BLaER1 (cell line): ENCODE measurements around the gene THSD7A.

Experiments
- H3K27ac ChIP-seq: shearing (Covaris generic); formaldehyde crosslinking; 2 replicates; pipeline ENCODE4 v1.8.1; 2022
- H3K27me3 ChIP-seq: shearing (Covaris generic); formaldehyde crosslinking; 2 replicates; pipeline ENCODE4 v1.8.1; 2022
- H3K36me3 ChIP-seq: shearing (Covaris generic); formaldehyde crosslinking; 2 replicates; pipeline ENCODE4 v1.8.1; 2022
- H3K4me1 ChIP-seq: shearing (Covaris generic); formaldehyde crosslinking; 2 replicates; pipeline ENCODE4 v1.8.1; 2022
- H3K4me2 ChIP-seq: shearing (Covaris generic); formaldehyde crosslinking; 2 replicates; pipeline ENCODE4 v1.8.1; 2022
- H3K4me3 ChIP-seq: shearing (Covaris generic); formaldehyde crosslinking; 2 replicates; pipeline ENCODE4 v1.8.1; 2022
- H3K9ac ChIP-seq: shearing (Covaris generic); formaldehyde crosslinking; 2 replicates; pipeline ENCODE4 v1.8.1; 2022
- H3K9me3 ChIP-seq: shearing (Covaris generic); formaldehyde crosslinking; 2 replicates; pipeline ENCODE4 v1.8.1; 2022
- H4K20me1 ChIP-seq: shearing (Covaris generic); formaldehyde crosslinking; 2 replicates; pipeline ENCODE4 v1.8.1; 2022
- Cebpa-rat ChIP-seq: shearing (Covaris generic); IDR thresholded peaks from 2 replicates; pipeline ENCODE4 v1.8.1; 2022

Gene THSD7A

DNA sequence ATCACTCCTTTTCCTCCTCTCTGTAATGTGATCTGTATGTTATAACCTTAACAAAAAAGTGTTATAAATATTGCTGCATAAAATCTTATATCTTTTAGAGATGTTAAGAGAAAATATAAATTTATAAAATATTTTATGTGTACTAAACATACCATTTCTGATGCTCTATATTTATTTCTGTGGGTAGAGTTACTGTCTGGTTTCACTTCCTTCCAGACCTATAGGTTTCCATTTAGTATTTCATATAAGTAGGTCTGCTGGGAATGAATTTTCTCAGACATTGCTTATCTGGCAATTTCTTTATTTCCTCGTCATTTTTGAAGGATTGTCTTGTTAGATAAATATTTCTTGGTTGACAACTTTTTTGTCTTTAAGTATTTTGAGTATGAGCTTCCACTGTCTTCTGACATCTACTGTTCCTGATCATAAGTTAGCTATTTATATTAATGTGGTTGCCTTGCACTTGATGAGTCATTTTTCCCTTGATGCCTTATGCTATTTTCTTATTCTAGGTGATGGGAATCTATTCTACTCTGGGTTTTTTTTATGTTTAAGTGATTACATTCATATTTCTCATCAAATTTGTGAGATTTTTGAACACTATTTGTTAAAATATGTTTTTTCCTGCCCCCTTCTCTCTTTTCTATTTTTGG is 11.2 kb upstream of the THSD7A start:
- TF ChIP-seq Cebpa-rat, result no peak
- Histone ChIP-seq H3K4me1 (0 out of 2 replicates have a peak, but pooled peaks cover 5% of the 10 kb centered on the region), H3K27ac (no peak overlapping the region)

DNA sequence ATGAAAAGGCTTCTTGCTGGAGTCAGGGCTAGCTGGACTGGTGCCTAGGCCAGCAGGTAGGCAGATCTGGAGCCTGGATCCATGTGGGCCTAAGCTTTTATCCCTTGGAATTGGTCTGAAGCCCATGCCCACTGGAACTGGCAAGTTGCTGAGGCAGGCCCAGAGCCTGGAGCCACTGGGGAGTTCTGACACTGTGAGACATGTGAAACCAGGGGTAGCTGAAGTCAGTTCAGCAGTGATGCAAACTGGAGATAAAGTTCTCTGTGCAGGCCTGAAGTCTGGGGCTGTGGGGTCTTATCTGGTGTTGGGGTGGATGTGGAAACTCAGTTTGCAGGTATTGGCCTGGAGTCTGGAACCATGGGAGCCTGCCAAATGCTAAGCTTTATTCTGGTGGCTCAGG is 9.7 kb upstream of the THSD7A start:
- Histone ChIP-seq H3K9me3 (peaks cover 4% of the 10 kb centered on the region), H3K4me1 (0 out of 2 replicates have a peak, but pooled peaks cover 5% of the 10 kb centered on the region), H3K4me2 (no peak overlapping the region), H3K36me3 (no peaks in the 10 kb centered on the region), H3K27ac (no peak overlapping the region), H3K4me3 (no peak overlapping the region), H3K9ac (no peak overlapping the region), H3K27me3 (no peaks in the 10 kb centered on the region), H4K20me1 (no peaks in the 10 kb centered on the region)
- no peak for TF ChIP-seq Cebpa-rat

More for the DNA sequence above, 11.2 kb upstream of the THSD7A start:
- no peaks in the 10 kb centered on the region for H3K9me3 ChIP-seq
- no peak overlapping the region for H3K9ac ChIP-seq
- H3K4me3 ChIP-seq, result no peak overlapping the region
- no peak overlapping the region for H3K4me2 ChIP-seq
- no peaks in the 10 kb centered on the region for H3K27me3 ChIP-seq
- H4K20me1 ChIP-seq, result no peaks in the 10 kb centered on the region
- no peaks in the 10 kb centered on the region for H3K36me3 ChIP-seq

DNA sequence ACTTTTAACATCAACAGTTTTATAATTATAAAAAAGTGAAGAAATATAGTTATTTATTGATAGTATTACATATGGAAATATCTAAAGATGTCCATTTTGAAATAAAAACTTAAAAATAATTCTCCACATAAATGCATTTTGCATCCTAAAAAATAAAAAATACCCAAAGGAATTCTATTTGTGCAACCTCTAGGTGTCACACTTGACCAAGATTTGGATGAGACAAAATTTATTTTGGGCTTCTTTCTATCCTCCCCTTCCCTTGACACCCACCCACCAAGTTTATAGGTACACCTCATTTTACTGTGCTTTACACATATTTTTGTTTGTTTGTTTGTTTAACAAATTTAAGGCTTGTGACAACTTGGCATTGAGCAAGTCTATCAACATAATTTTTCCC is 3.3 kb upstream of the THSD7A start:
- H3K9me3 ChIP-seq, result peaks cover 12% of the 10 kb centered on the region
- peaks cover 22% of the 10 kb centered on the region for H3K27me3 ChIP-seq
- no peak overlapping the region for H3K27ac ChIP-seq
- TF ChIP-seq Cebpa-rat, result no peak
- no peak overlapping the region for H3K4me3 ChIP-seq
- H4K20me1 ChIP-seq, result no peaks in the 10 kb centered on the region
- H3K36me3 ChIP-seq, result no peaks in the 10 kb centered on the region
- H3K4me2 ChIP-seq, result no peak overlapping the region
- peaks cover 31% of the 10 kb centered on the region for H3K4me1 ChIP-seq
- no peak overlapping the region for H3K9ac ChIP-seq

DNA sequence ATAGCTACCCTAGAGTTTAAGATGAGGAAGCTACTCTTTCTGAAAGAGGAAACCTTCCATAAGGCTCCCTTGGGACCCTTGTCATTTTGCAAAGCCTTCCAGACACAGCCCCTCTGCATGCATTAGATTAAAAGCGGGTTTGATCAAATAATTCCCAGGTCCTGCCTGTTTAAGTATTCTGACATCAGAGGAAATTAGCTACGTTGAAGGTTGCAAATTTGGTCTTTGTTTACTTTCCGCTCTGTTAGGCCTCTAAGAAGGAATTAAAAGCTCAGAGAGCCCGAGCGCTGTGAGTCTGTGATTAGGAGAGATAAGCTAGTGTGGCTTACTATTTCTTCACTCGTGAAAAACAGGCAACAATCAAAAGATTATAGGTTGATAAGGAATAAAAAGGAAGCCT is 1.4 kb upstream of the THSD7A start:
- H3K4me2 ChIP-seq, result peak overlapping the region; percentile 80
- H4K20me1 ChIP-seq, result no peaks in the 10 kb centered on the region
- H3K36me3 ChIP-seq, result no peaks in the 10 kb centered on the region
- no peak overlapping the region for H3K9ac ChIP-seq
- H3K27ac ChIP-seq, result no peak overlapping the region
- no peak for TF ChIP-seq Cebpa-rat
- peaks cover 31% of the 10 kb centered on the region for H3K4me1 ChIP-seq
- H3K4me3 ChIP-seq, result no peak overlapping the region
- H3K9me3 ChIP-seq, result peaks cover 12% of the 10 kb centered on the region
- H3K27me3 ChIP-seq, result peaks cover 28% of the 10 kb centered on the region

DNA sequence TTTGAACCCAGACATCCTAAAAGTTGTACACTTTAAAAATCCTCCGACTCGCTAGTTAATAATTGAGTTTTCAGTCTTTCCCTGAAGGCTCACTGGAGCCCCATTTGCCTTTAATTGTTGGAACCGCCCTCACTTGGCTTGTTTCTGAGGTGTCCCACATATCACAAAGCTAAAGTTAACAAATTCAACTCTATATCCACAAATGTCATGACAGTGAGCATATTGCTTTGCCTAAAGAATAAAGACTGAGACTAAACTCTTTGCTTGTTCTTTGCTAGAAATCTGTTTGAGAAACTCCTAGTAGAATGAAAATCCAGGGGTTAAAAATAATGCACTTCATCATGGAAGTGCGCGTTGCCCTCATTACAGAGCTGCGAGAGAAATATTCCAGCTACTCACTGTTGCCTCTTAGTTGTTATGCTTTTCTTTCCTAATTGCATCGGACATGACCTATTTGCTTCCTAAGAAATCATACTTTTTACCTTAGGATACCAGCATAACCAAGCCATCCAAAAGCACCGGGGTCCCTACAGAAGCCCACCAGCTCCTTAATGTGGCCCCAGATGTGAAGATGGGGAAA is 752 bp downstream of the THSD7A start:
- Histone ChIP-seq H4K20me1 (no peaks in the 10 kb centered on the region), H3K4me1 (peaks cover 31% of the 10 kb centered on the region), H3K4me3 (peak overlapping the region; percentile 71), H3K4me2 (peak overlapping the region; percentile 80), H3K9me3 (peaks cover 3% of the 10 kb centered on the region), H3K9ac (peak overlapping the region; percentile 41), H3K27ac (no peak overlapping the region), H3K36me3 (no peaks in the 10 kb centered on the region), H3K27me3 (peaks cover 28% of the 10 kb centered on the region)
- TF ChIP-seq Cebpa-rat, result no peak

DNA sequence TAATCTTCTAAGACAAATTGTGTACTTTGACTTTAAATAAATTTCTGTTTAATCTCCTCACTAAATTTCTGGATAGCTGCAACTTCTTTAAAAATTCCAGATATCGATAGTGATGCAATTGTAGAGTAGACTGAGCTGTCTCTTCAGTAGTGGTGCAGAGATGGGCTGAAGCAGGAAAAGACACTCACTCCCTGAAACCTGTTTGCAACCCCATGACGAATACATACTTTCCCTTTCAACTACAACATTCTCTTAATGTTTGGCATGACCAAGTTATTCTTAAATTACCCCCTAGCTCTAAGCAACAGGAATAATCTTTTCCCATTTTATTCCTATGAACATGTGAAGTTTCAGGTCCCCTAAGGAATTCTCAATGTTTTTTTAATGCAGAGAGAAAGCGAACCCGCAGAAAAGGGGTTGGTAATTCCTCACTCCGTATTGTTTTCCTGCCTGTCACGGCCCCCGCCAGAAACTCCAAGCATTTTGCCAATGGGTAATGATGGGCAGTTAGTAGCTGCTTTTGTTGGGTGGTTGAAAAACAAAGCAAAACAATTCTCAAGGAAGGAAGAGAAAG is 1.3 kb downstream of the THSD7A start:
- Histone ChIP-seq H3K4me1 (peaks cover 31% of the 10 kb centered on the region), H3K27ac (no peak overlapping the region), H3K36me3 (no peaks in the 10 kb centered on the region), H3K27me3 (peaks cover 28% of the 10 kb centered on the region), H3K4me2 (peak overlapping the region; percentile 80), H3K9ac (no peak overlapping the region), H3K4me3 (peak overlapping the region; percentile 71), H3K9me3 (no peaks in the 10 kb centered on the region), H4K20me1 (no peaks in the 10 kb centered on the region)
- TF ChIP-seq Cebpa-rat, result no peak

DNA sequence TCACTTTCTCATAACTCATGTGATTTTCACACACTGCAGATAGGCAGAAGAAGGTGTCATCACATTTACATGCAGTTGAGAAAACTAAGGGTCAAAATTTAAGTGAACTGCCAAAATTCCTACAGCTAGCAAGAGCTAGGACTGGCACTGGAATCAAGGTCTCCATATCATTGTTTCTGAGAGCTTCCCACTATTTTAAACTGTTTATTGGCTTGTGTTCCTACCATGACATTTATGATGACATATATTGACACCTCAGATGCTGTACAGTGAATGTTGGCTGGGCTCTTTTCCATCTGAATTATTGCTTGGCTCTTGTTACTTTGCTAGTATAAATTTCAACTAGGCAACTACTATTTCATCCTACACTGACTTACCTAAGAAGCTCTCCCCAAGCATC is 2.0 kb downstream of the THSD7A start:
- no peak overlapping the region for H3K4me2 ChIP-seq
- peaks cover 28% of the 10 kb centered on the region for H3K27me3 ChIP-seq
- TF ChIP-seq Cebpa-rat, result no peak
- H3K4me3 ChIP-seq, result no peak overlapping the region
- H3K9ac ChIP-seq, result no peak overlapping the region
- H3K36me3 ChIP-seq, result no peaks in the 10 kb centered on the region
- no peaks in the 10 kb centered on the region for H3K9me3 ChIP-seq
- peaks cover 31% of the 10 kb centered on the region for H3K4me1 ChIP-seq
- H3K27ac ChIP-seq, result no peak overlapping the region
- H4K20me1 ChIP-seq, result no peaks in the 10 kb centered on the region

DNA sequence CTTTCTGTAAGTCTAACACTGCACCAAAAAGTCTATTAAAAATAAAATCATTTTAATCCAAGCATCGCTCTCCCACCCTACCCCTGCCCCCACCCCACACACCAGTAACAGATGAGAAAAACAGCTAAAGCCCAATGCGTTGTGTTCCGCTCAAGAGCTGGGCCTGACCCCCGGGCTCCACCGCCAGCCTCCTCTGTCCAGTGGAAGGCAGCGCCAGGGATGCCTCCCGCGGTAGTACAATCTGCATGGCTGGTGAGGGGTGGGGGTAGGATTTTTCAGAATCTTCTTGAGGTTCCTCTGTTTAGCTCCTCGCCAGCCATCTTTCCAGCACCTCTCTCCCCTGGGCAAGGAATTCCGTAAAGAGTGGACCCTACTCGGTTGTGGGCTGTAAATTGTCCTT is 12.1 kb downstream of the THSD7A start:
- Histone ChIP-seq H3K36me3 (no peaks in the 10 kb centered on the region), H3K27ac (no peak overlapping the region), H3K4me1 (no peaks in the 10 kb centered on the region), H3K27me3 (no peaks in the 10 kb centered on the region), H3K4me3 (no peak overlapping the region), H3K9ac (no peak overlapping the region), H3K4me2 (no peak overlapping the region), H4K20me1 (no peaks in the 10 kb centered on the region), H3K9me3 (no peaks in the 10 kb centered on the region)
- no peak for TF ChIP-seq Cebpa-rat

DNA sequence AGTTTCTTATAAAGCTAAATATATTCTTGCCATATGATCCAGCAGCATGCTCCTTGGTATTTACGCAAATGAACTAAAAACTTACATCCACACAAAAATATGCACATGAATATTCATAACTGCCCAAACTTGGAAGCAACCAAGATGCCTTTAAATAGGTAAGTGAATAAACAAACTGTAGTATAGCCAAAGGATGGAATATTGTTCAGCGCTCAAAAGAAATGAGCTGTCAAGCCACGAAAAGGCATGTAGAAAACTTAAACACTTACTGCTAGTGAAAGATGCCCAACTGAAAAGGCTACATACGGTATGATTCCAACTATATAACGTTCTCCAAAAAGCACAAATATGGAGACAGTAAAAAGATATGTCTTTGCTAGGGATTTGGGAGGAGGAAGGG is 12.7 kb downstream of the THSD7A start:
- H3K4me1 ChIP-seq, result no peaks in the 10 kb centered on the region
- no peak for TF ChIP-seq Cebpa-rat
- no peaks in the 10 kb centered on the region for H3K27me3 ChIP-seq
- H3K27ac ChIP-seq, result no peak overlapping the region
- no peak overlapping the region for H3K4me2 ChIP-seq
- H3K9me3 ChIP-seq, result no peaks in the 10 kb centered on the region
- H3K36me3 ChIP-seq, result no peaks in the 10 kb centered on the region
- H4K20me1 ChIP-seq, result no peaks in the 10 kb centered on the region
- no peak overlapping the region for H3K9ac ChIP-seq
- H3K4me3 ChIP-seq, result no peak overlapping the region

DNA sequence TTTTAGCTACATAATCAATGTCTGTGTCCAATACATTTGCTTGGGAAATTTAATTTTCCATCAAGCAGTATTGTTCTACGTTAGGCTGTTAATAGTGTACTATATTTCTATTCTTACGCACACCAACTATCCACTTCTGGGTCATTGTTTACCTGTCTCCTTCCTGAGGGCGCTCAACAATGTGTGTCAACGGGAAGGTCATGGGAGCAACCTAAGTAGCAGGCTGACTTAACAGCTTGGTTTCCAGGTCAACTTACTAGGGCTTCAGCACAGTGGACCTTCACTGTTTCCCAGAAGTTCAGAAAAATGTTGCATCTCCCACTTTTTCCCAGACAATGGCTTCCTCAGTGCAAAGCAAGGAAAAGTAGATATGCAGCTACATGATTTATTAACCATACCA is 13.7 kb downstream of the THSD7A start:
- H3K27me3 ChIP-seq, result no peaks in the 10 kb centered on the region
- H3K4me2 ChIP-seq, result no peak overlapping the region
- no peaks in the 10 kb centered on the region for H3K36me3 ChIP-seq
- TF ChIP-seq Cebpa-rat, result no peak
- no peak overlapping the region for H3K27ac ChIP-seq
- H3K9me3 ChIP-seq, result no peaks in the 10 kb centered on the region
- H3K4me1 ChIP-seq, result no peaks in the 10 kb centered on the region
- H3K4me3 ChIP-seq, result no peak overlapping the region
- H4K20me1 ChIP-seq, result no peaks in the 10 kb centered on the region
- no peak overlapping the region for H3K9ac ChIP-seq
